Muscle layer of colon (tissue), 2 donors: ENCODE measurements around the gene B4GALT2.

Experiments
- H3K27ac ChIP-seq: one replicate; pipeline ENCODE4 v1.7.0; 2013; ENCODE audit warnings: low read depth, mild to moderate bottlenecking, low read length, moderate library complexity
- H3K27me3 ChIP-seq, 2 donors: one replicate each; pipeline ENCODE4 v1.7.0; 2013; ENCODE audit warnings: low read length in 2 of 2, mild to moderate bottlenecking in 2 of 2; ENCODE audit not compliant: insufficient read depth in 2 of 2, control insufficient read depth in 1 of 2
- H3K36me3 ChIP-seq: one replicate; pipeline ENCODE4 v1.7.0; 2013; ENCODE audit warnings: mild to moderate bottlenecking, low read length; ENCODE audit not compliant: insufficient read depth
- H3K4me1 ChIP-seq: one replicate; pipeline ENCODE4 v1.7.0; 2013; ENCODE audit warnings: mild to moderate bottlenecking, low read length; ENCODE audit not compliant: insufficient read depth
- H3K4me3 ChIP-seq, 2 donors: one replicate each; pipeline ENCODE4 v1.7.0; 2013; ENCODE audit warnings: low read length in 2 of 2, low read depth in 1 of 2, mild to moderate bottlenecking in 1 of 2, moderate library complexity in 1 of 2
- H3K9ac ChIP-seq: one replicate; pipeline ENCODE4 v1.7.0; 2013; ENCODE audit warnings: low read length
- H3K9me3 ChIP-seq: one replicate; pipeline ENCODE4 v1.7.0; 2013; ENCODE audit warnings: mild to moderate bottlenecking, low read length
- donor health status: abdominal sarcoma.
- donor health status: Adenocarcinoma of cecum.

B4GALT2 gene

DNA sequence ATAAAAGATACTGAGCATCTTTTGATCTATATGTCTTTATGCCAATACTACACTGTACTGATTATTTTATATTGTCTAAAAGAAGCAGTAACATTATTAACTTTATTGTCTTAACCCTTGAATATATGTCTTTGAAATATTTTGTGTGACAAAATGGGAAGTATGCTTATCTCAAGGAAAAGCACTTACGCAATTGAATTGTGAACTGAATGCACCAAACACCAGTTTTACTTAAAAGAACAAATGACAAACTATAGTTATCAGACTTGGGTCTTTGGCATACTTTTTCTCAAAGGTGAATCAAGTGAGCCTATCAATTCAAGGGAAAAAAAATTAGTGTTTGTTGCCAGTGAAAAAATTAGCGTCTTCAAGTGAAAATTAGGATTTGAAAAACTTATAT is 61.4 kb downstream of the B4GALT2 start:
- Histone ChIP-seq H3K9ac (no peak overlapping the region), H3K27ac (no peak overlapping the region), H3K4me3 (no peak overlapping the region), H3K27me3 (no peaks in the 10 kb centered on the region), H3K4me1 (peaks cover 17% of the 10 kb centered on the region), H3K36me3 (no peaks in the 10 kb centered on the region), H3K9me3 (no peaks in the 10 kb centered on the region)
